HG02884 (cell line): ENCODE data around the gene SLC66A3.

Experiments
- ATAC-seq: cut with Tn5 transposase; IDR thresholded peaks from one replicate; pipeline ENCODE4 v1.9.1; 2021; ENCODE audit warnings: mild to moderate bottlenecking, moderate library complexity; ENCODE audit not compliant: unreplicated experiment

The SLC66A3 gene

GRCh38 chr2:11208083-11208482 is 52.8 kb downstream of the SLC66A3 start:
- no peak for ATAC-seq

GRCh38 chr2:11212645-11213044 is 57.4 kb downstream of the SLC66A3 start:
- ATAC-seq, result no peak

GRCh38 chr2:11213090-11213638 is 57.9 kb downstream of the SLC66A3 start:
- ATAC-seq, result no peak

GRCh38 chr2:11213975-11214374 is 58.7 kb downstream of the SLC66A3 start:
- ATAC-seq, result no peak

GRCh38 chr2:11214770-11215169 is 59.5 kb downstream of the SLC66A3 start:
- ATAC-seq, result no peak

GRCh38 chr2:11215407-11215806 is 60.1 kb downstream of the SLC66A3 start:
- no peak for ATAC-seq

- ATAC-seq, result no peak
Measured at GRCh38 chr2:11220445-11220844, 65.2 kb downstream of the SLC66A3 start.

GRCh38 chr2:11222845-11223244 is 67.6 kb downstream of the SLC66A3 start:
- ATAC-seq, result no peak

- ATAC-seq, result no peak
Measured at GRCh38 chr2:11224887-11225286, 69.6 kb downstream of the SLC66A3 start.

- ATAC-seq, result no peak
Measured at GRCh38 chr2:11227595-11227994, 72.3 kb downstream of the SLC66A3 start.
